Pancreas (tissue), 10 donors: ENCODE results near the gene MYO10. TPM values are rescaled to one million over a fixed set of nuclear protein-coding genes. Genes with fewer than 3 reads are reported as not detected.

Experiments used
- ATAC-seq, 4 donors: fragments of 200-7000 bp; cut with Tn5 transposase; one replicate each; pipeline versions ENCODE4 v1.8.0 to v1.9.1; 2020; ENCODE audit warnings: mild to moderate bottlenecking in 4 of 4, moderate library complexity in 4 of 4
- DNase-seq, 6 donors: peaks; one replicate each; pipeline ENCODE4 v3.0.0-alpha.2; 2020
- FAIRE-seq: peaks from 2 replicates; lab custom pipeline; 2012; peaks lifted over from hg19 to GRCh38; lab: Jason Lieb, UNC
- H3K27ac ChIP-seq, 4 donors: fragments of 200-600 bp; sonication (generic); 1 replicate in 3 of 4; 2 replicates in 1 of 4; pipeline versions ENCODE4 v1.5.0 to v1.8.0; 2020
- H3K27me3 ChIP-seq, 4 donors: fragments of 200-600 bp; one replicate each; pipeline ENCODE4 v1.8.0; 2021
- H3K36me3 ChIP-seq, 3 donors: fragments of 200-600 bp; sonication (generic) in 1 of 3; one replicate each; pipeline versions ENCODE4 v1.5.0 to v1.8.0; 2020 to 2021
- H3K4me1 ChIP-seq, 3 donors: fragments of 200-600 bp; one replicate each; pipeline ENCODE4 v1.8.0; 2021
- H3K4me3 ChIP-seq, 4 donors: fragments of 200-600 bp; sonication (generic) in 2 of 4; one replicate each; pipeline versions ENCODE4 v1.5.0 to v1.8.0; 2020 to 2021
- H3K9me3 ChIP-seq, 4 donors: fragments of 200-600 bp; one replicate each; pipeline ENCODE4 v1.8.0; 2021
- WGBS, 2 donors: extraction: QIAGEN DNeasy Blood & Tissue Kit; methylation state at CpG; one replicate each; pipeline ENCODE4 v1.1.7; 2013; 5-methylcytosine and 5-hydroxymethylcytosine counted together
- intact Hi-C, 3 donors: fragments of 100-400 bp; cut with DNase I; formaldehyde crosslinking; loops; one replicate each; pipeline versions ENCODE4 v1.11.1 to v1.14.2; 2022
- polyA plus RNA-seq, 2 donors: library from polyadenylated mRNA; stranded (reverse); fragments of 200-250 nt; gene quantifications; one replicate each; pipeline ENCODE4 v1.2.3, GENCODE V29; 2013
- total RNA-seq, 6 donors: library from RNA; stranded (reverse); fragmentation: NEBNext Ultra II Directional in 4 of 6; extraction: Animal tissue kit (Norgen Biotek cat#: 25700) in 4 of 6; gene quantifications; one replicate each; pipeline versions ENCODE4 v1.2.1 to v1.2.4, GENCODE V29; 2021 to 2023
- TF ChIP-seq, protein P1 (sequence below), 4 donors: fragments of 200-600 bp; sonication (generic) in 3 of 4; IDR thresholded peaks; one replicate each; pipeline versions ENCODE4 v1.5.0 to v1.8.0; 2021; ENCODE audit warnings: antibody characterized with exemption in 4 of 4
- donor health status: healthy with polysubstance abuse.
- donor health status: DM: no; HTN: no; CAD: no; lungs with moderate emphysema.
- donor health status: DM: no; HTN: no; CAD: no.
- donor health status: control.
- donor health status: control.
- donor health status: Bipolar disorder and iron deficiency.
- donor health status: DM: yes; HTN: yes; CAD: no.
- donor health status: DM: no; HTN: no; CAD: no.
- donor health status: DM: no; HTN: no; CAD: no.
- donor health status: DM: yes; HTN: yes; CAD: no.

The MYO10 gene
- total and polyA plus RNA-seq, 8 donors, result 11.5 to 47.3 (median 34.8) TPM

DNA sequence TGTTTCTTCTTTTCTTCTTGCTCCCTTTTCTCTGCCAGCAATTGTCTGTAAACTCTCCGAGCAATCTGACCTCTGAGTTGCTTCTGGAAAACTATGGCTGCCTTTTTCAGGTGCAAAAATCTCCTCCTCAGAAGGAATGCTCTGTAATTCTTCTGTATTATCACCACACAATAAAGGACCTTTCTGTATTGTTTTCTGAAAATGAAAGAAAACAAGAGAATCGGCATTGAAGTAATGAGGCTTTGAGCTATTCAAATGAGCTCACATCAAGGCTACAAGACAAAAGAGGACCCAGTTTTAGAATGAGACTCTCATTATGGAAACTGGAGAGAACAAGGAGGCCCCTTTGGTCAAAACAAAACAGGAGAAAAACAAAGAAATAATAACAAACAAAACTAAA, 233.1 kb downstream of the MYO10 start:
- Histone ChIP-seq H3K36me3 (peaks cover 0 to 78% (median 4%) of the 10 kb centered on the region in 3 donors), H3K27ac (no peak overlapping the region), H3K27me3 (no peaks in the 10 kb centered on the region), H3K4me3 (no peak overlapping the region), H3K9me3 (no peaks in the 10 kb centered on the region), H3K4me1 (peaks cover 0 to 4% (median under 1%) of the 10 kb centered on the region in 3 donors)
- intact Hi-C loops, result no loop called here
- WGBS, 2 donors, result 69 to 77% methylated on average over 2 of the region's 2 CpGs
- no peak for DNase-seq
- TF ChIP-seq, protein P1, sequence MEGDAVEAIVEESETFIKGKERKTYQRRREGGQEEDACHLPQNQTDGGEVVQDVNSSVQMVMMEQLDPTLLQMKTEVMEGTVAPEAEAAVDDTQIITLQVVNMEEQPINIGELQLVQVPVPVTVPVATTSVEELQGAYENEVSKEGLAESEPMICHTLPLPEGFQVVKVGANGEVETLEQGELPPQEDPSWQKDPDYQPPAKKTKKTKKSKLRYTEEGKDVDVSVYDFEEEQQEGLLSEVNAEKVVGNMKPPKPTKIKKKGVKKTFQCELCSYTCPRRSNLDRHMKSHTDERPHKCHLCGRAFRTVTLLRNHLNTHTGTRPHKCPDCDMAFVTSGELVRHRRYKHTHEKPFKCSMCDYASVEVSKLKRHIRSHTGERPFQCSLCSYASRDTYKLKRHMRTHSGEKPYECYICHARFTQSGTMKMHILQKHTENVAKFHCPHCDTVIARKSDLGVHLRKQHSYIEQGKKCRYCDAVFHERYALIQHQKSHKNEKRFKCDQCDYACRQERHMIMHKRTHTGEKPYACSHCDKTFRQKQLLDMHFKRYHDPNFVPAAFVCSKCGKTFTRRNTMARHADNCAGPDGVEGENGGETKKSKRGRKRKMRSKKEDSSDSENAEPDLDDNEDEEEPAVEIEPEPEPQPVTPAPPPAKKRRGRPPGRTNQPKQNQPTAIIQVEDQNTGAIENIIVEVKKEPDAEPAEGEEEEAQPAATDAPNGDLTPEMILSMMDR (IDR thresholded peaks at IDR 0.05), result no peak
- FAIRE-seq, result no peak
- ATAC-seq, result no peak

DNA sequence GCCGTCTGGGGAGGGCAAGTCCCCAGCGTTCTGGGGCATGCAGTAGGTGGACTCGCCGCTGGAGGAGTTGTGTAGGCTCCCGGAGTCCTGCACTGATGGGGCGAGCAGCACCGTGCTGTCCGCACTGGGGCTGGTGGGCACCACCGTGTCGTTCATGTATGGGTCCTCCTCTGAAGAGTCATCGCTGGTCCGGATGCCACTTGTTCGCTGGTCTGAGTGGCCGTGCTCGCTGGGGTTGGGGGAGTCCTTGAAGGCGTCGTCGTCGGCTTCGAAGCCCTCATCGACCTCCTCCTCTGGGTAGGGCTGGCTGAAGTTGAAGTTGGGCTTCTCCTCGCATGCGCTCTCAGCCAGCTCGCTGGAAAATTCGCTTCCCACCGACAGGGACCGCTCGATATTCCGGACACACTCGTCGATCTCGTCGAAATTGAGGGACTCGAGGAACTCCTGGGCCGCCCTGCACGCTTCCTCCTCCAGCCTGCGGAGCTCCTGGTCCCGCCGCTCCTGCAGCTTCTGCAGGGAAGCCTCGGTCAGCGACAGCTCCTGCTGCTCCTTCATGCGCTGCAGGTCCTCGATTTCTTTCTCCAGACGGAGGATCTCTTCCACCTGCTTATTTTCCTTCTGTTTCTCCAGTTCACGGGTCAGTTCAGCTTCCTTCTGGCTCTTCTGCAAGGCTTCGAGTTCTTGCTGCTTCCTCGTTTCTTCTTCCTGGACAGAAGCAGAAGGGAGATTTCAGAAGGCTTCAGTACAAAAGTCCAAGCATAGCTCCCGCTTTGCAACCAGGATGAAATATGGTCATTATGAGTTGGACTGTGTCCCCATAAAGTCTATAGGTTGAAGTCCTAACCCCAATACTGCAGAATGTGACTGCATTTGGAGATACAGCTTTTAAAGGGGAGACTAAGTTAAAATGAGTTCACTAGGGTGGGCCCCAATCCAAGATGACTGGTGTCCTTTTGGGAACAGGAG, 234.7 kb downstream of the MYO10 start:
- Histone ChIP-seq H3K4me1 (no peaks in the 10 kb centered on the region), H3K4me3 (no peak overlapping the region), H3K27ac (no peak overlapping the region), H3K36me3 (peaks cover 0 to 67% (median 7%) of the 10 kb centered on the region in 3 donors), H3K9me3 (no peaks in the 10 kb centered on the region), H3K27me3 (no peaks in the 10 kb centered on the region)
- DNase-seq, result peak in 1 of 6 donors; percentile 72
- ATAC-seq, result no peak
- 95 to 96% methylated on average over 48 of the region's 48 CpGs for WGBS, 2 donors
- TF ChIP-seq, protein P1 (IDR thresholded peaks at IDR 0.05), result no peak
- no peak for FAIRE-seq
- intact Hi-C loops, result no loop called here

DNA sequence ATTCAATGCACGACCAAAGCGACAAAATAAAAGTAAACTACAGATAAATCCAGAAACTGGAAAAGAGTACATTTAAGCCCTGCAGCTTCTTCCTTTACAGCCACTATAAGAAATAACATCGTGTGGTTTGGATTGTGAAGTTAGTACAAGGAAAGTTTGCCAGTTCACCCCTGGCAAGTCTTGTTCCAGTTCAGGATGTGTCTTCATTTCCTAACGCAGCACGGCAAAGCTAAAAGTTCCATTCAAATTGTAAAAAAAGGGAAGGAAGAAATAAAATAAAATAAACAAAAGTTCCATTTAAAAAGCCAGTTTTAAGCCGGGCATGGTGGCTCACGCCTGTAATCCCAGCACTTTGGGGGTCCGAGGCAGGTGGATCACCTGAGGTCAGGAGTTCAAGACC, 236.0 kb downstream of the MYO10 start:
- ATAC-seq, result no peak
- no peaks in the 10 kb centered on the region for H3K9me3 ChIP-seq
- H3K27ac ChIP-seq, result no peak overlapping the region
- WGBS, 2 donors, result 86 to 89% methylated on average over 8 of the region's 8 CpGs
- no peak for FAIRE-seq
- H3K36me3 ChIP-seq, result peaks cover 0 to 57% (median 7%) of the 10 kb centered on the region in 3 donors
- intact Hi-C loops, result no loop called here
- DNase-seq, result no peak
- H3K4me3 ChIP-seq, result no peak overlapping the region
- no peaks in the 10 kb centered on the region for H3K27me3 ChIP-seq
- TF ChIP-seq, protein P1 (IDR thresholded peaks at IDR 0.05), result no peak
- H3K4me1 ChIP-seq, result no peaks in the 10 kb centered on the region

DNA sequence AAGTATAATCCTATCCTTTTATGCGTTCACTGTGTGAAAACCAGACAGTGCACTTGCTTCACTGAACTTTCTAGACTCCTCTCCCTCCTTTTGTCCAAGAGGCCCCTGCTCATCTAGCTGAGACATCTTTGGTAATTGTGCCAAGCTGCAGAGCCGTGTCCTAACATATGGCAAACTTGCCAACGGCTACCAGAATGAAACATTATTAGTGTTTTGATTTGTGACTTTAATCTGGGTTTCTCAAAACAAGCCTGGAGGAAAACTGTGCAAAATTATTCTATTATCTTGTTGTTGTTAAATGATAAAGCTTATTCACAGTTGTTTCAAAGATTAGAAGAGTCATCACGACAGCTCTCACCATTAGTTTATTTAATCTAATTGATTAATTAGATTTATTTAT, 240.3 kb downstream of the MYO10 start:
- Histone ChIP-seq H3K36me3 (peaks cover 3 to 33% (median 7%) of the 10 kb centered on the region in 3 donors), H3K4me1 (no peaks in the 10 kb centered on the region), H3K4me3 (no peak overlapping the region), H3K27me3 (no peaks in the 10 kb centered on the region), H3K9me3 (no peaks in the 10 kb centered on the region), H3K27ac (no peak overlapping the region)
- WGBS, 2 donors, result 49 to 51% methylated on average over 4 of the region's 4 CpGs
- DNase-seq (no peak), ATAC-seq (no peak), FAIRE-seq (no peak)
- intact Hi-C loops, result loop anchor here in 1 of 3 donors (10.0 kb wide), 1 partner anchor 89 kb away; no protein-coding TSS in a partner anchor
- TF ChIP-seq, protein P1 (IDR thresholded peaks at IDR 0.05), result no peak
